K562 (cell line): Measurements from ENCODE around the gene PIGQ. TPM values are rescaled to one million over a fixed set of nuclear protein-coding genes. Genes with fewer than 3 reads are reported as not detected.

ENCODE experiments used
- HINFP ChIP-seq: fragments of 450-650 bp; conservative IDR thresholded peaks from 2 replicates; pipeline ENCODE4 v1.6.1; 2016; ENCODE audit warnings: missing genetic modification characterization, low read depth, mild to moderate bottlenecking, control low read depth, missing compliant biosample characterization
- HSF4 ChIP-seq: fragments of 250-450 bp; sonication (Bioruptor Pico); IDR thresholded peaks from 2 replicates; pipeline ENCODE4 v2.1.2; 2022; ENCODE audit warnings: mild to moderate bottlenecking, moderate library complexity, borderline replicate concordance
- LEF1 ChIP-seq: fragments of 450-650 bp; IDR thresholded peaks from 2 replicates; pipeline ENCODE4 v1.6.1; 2016; ENCODE audit warnings: mild to moderate bottlenecking
- MITF ChIP-seq: IDR thresholded peaks from 2 replicates; pipeline ENCODE4 v1.6.1; 2014; ENCODE audit warnings: antibody characterized with exemption
- RAD21 ChIP-seq, 2 experiments: fragments of 250-450 bp in 1 of 2; fragments of 450-650 bp in 1 of 2; sonication (Bioruptor Pico) in 1 of 2; formaldehyde crosslinking in 1 of 2; IDR thresholded peaks in 1 of 2; conservative IDR thresholded peaks in 1 of 2; 2 replicates each; pipeline versions ENCODE4 v1.4.0 to v1.8.0; 2020 to 2022; ENCODE audit warnings: mild to moderate bottlenecking in 2 of 2, moderate library complexity in 1 of 2
- REST ChIP-seq, 2 experiments: fragments of 450-650 bp; formaldehyde crosslinking in 1 of 2; IDR thresholded peaks; 2 replicates each; pipeline versions ENCODE4 v1.4.0 to v1.6.1; 2014 to 2020; ENCODE audit warnings: mild to moderate bottlenecking in 2 of 2, borderline replicate concordance in 1 of 2, low read depth in 1 of 2
- SIN3B ChIP-seq: fragments of 450-650 bp; IDR thresholded peaks from 2 replicates; pipeline ENCODE4 v1.6.1; 2017; ENCODE audit warnings: low read depth, mild to moderate bottlenecking, moderate library complexity
- THAP12 ChIP-seq: fragments of 250-450 bp; sonication (Bioruptor Pico); IDR thresholded peaks from 2 replicates; pipeline ENCODE4 v1.9.0; 2021; ENCODE audit warnings: mild to moderate bottlenecking, inconsistent platforms
- ZNF583 ChIP-seq: fragments of 250-450 bp; sonication (Bioruptor Pico); IDR thresholded peaks from 2 replicates; pipeline ENCODE4 v1.4.0; 2020
- polyA plus RNA-seq, 8 experiments: library from polyadenylated mRNA; depleted of rRNA in 4 of 8; stranded (reverse) in 5 of 8; unstranded in 3 of 8; fragments of >200 nt; fragmentation: Nextera tagmentation in 2 of 8; fragmentation: Illumina TruSeq in 1 of 8; extraction: Ambion mirVana in 2 of 8; extraction: Trizol in 1 of 8; gene quantifications; 2 replicates each; pipeline versions ENCODE4 v1.2.1 to v1.2.3, GENCODE V29; 2011 to 2014; ENCODE audit warnings: inconsistent platforms in 1 of 8, missing spikeins in 1 of 8
- total RNA-seq, 7 experiments: library from RNA; depleted of rRNA in 6 of 7; stranded (reverse); fragments of >200 nt in 6 of 7; fragmentation: Illumina TruSeq in 2 of 7; extraction: Trizol in 2 of 7; gene quantifications; 2 replicates each; pipeline versions ENCODE4 v1.2.1 to v1.2.3, GENCODE V29; 2011 to 2021; ENCODE audit warnings: low replicate concordance in 1 of 7
- TF ChIP-seq, protein P1 (sequence below): fragments of 450-650 bp; IDR thresholded peaks from 2 replicates; pipeline ENCODE4 v1.6.1; 2016
- TF ChIP-seq, protein P2 (sequence below): sonication (generic); formaldehyde crosslinking; IDR thresholded peaks from 2 replicates; pipeline ENCODE4 v1.5.0; 2020; ENCODE audit warnings: missing genetic modification reagents

PIGQ gene
- total and polyA plus RNA-seq, 9 of the 15 experiments (the other 6 are each of a cell fraction or from before 2014, with no cell fraction given) = 0.20 to 49.6 (median 11.7) TPM

- TF ChIP-seq, protein P1, sequence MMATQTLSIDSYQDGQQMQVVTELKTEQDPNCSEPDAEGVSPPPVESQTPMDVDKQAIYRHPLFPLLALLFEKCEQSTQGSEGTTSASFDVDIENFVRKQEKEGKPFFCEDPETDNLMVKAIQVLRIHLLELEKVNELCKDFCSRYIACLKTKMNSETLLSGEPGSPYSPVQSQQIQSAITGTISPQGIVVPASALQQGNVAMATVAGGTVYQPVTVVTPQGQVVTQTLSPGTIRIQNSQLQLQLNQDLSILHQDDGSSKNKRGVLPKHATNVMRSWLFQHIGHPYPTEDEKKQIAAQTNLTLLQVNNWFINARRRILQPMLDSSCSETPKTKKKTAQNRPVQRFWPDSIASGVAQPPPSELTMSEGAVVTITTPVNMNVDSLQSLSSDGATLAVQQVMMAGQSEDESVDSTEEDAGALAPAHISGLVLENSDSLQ = no peak
- TF ChIP-seq SIN3B (no peak), LEF1 (no peak), THAP12 (CRISPR knock-in tag) (no peak), HINFP (tag) (no peak), MITF (peak; percentile 57), RAD21 (CRISPR knock-in tag; conservative IDR thresholded peaks at IDR 0.05 in 1 of 2, IDR thresholded peaks at IDR 0.05 in 1 of 2) (peak; percentile 88 to 92), HSF4 (CRISPR knock-in tag) (no peak), REST (IDR thresholded peaks at IDR 0.05; ENCODE audit: borderline replicate concordance) (peak; percentile 87), REST (CRISPR knock-in tag; IDR thresholded peaks at IDR 0.05; ENCODE audit: low read depth) (no peak), ZNF583 (CRISPR knock-in tag) (0 out of 2 replicates have a peak, but pooled peaks have one; percentile 57)
- TF ChIP-seq, protein P2, sequence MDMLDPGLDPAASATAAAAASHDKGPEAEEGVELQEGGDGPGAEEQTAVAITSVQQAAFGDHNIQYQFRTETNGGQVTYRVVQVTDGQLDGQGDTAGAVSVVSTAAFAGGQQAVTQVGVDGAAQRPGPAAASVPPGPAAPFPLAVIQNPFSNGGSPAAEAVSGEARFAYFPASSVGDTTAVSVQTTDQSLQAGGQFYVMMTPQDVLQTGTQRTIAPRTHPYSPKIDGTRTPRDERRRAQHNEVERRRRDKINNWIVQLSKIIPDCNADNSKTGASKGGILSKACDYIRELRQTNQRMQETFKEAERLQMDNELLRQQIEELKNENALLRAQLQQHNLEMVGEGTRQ (CRISPR knock-in tag) = peak; percentile 71
Measured at GRCh38 chr16:578870-579405, 9.2 kb downstream of the PIGQ start (continued).
